Dermis blood vessel endothelial cell (primary cell): ENCODE data around the gene TSPO2. TPM values are rescaled to one million over a fixed set of nuclear protein-coding genes. Genes with fewer than 3 reads are reported as not detected.

ENCODE experiments used
- DNase-seq: peaks from one replicate; pipeline ENCODE4 v3.0.0; 2010
- total RNA-seq: library from RNA; depleted of rRNA; stranded (reverse); fragments of >200 nt; gene quantifications from 2 replicates; pipeline ENCODE4 v1.2.3, GENCODE V29; 2014

Gene TSPO2
- total RNA-seq, 1 donor from 2014 or later, result not detected

DNA sequence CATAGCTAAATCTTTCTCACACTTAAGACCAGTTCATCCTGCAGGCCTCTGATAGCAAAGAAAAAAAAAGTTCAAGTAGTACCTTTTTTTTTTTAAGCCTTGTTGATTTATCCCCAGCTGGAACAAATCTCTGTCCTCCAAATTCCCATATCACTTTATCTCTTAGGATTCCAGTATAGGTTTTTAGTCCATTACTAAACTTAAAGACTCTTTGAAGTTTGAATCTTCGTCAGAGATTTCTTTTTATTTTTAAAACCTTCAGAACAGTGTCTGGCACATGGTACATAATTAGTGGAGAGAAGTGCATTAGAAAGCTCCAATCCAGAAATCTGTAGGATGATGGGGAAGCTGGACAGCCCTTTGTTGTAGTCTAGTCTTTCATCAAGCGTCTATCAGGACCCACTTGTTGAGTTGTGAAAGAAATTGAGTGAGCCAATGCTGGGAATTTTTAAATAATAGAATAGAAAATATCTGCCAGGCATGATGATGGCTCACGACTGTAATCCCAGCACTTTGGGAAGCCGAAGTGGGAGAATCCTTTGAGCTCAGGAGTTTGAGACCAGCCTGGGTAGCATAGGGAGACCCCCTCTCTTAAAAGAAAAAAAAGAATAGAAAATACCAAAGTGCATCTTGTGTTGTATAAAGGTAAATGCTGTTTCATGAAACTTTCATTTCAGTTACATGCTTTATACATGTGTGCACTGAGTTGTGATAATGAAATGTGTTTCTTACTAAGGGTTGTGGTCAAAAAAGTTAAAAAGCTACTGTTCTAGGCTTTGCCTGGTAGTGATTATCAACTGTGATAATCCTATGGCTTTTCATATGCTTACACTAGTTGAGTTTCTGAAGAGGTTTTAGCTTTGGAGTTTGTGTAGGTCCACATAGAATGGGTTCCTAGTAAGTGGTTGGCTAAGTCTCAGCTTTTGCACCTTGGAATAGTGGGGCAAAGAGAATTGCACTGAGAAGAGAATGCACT lies 33.7 kb downstream of the TSPO2 start:
- DNase-seq, result no peak

DNA sequence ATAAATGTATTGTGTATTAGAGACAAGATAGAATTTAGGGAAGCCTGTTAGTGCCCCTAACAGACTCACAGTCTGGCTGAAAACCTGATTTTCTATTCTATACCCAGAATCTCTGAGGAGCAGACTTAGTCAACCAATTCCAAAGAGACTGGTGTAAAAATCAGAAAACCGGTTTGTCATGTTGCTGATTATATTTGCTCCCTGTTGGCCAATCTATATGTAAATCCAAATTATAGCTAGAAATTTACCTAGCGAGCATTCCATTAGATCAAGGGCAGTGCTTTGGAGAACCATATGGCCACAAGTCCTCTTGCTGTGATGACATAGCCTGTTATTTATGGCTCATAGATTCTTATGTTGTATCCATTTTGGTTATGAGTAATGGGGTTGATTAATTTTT lies 35.3 kb downstream of the TSPO2 start:
- DNase-seq, result no peak

DNA sequence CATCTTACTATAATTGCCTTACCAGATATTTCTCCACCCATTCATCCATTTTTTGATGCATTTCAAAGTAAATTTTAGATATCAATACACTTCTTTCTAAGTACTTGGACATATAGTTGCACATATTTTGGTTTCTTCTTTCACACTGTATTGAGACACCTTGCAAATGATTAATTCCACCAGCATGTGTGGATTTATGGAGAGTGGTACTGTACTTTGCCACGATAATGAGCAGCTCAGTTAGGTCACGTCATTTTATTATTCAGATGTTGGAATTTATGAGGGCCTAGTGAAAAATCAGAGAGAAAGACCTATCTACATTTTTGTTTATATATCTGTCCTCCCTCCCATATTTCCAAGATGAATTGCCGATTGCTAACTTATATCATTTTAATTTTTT lies 35.8 kb downstream of the TSPO2 start:
- DNase-seq, result no peak

- DNase-seq, result no peak
Observed at GRCh38 chr6:41079080-41079479, 36.8 kb downstream of the TSPO2 start.

DNA sequence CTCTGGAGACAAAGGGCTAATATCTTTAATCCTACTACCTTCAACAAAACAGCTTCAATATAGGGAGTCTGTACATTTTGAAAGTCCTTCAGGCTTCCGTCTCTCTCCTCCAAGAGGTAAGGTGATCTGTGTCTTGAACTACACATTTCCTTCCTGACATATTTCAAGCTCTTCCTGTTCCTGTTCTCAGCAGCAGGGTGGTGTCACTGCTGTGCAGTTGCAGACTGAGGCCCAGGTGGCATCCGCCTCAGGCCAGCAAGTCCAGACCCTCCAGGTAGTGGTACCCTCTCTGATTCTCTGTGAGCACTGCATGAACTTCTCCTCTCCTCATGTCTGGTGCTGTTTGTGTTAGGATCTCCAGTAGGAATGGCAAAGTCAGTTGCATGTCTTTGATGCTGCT lies 38.4 kb downstream of the TSPO2 start:
- peak; percentile 21 for DNase-seq

DNA sequence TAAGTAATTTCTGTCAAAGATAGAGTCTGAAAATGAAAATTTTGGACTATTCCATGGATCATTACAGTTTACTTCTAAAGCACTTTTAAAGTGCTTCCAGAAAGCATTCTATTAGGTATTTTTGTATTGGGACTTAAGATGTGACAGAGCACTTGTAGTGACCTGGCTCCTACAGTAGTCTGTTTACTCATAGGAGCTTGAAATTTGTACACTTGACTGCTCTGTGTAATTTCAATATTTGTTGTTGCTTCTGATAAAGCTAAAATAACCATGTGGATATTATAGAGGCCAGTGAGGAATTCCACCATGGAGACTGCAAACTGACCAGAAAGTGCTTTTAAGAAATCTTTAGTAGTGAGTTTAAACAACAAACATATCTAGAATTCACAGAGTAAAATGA lies 40.8 kb downstream of the TSPO2 start:
- no peak for DNase-seq

DNA sequence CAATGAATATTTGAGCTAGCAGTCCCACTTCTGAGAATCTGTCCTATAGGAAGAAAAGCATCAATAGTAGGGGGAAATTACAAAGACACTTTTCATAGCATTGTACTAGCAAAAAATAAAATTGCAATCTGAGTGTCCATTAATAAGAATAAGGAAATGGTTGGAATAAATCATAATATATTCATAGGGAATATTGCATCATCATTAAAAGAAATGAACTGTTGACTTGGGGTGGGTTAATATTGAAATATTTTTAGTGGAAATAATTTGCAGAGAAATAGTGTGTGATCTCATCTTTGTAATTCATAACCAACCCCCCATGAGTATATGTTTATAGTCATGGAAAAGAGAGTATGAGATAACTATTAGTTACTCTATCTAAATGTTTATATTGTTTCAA lies 42.9 kb downstream of the TSPO2 start:
- DNase-seq, result no peak

GRCh38 chr6:41088451-41088850 lies 46.2 kb downstream of the TSPO2 start:
- DNase-seq, result no peak

DNA sequence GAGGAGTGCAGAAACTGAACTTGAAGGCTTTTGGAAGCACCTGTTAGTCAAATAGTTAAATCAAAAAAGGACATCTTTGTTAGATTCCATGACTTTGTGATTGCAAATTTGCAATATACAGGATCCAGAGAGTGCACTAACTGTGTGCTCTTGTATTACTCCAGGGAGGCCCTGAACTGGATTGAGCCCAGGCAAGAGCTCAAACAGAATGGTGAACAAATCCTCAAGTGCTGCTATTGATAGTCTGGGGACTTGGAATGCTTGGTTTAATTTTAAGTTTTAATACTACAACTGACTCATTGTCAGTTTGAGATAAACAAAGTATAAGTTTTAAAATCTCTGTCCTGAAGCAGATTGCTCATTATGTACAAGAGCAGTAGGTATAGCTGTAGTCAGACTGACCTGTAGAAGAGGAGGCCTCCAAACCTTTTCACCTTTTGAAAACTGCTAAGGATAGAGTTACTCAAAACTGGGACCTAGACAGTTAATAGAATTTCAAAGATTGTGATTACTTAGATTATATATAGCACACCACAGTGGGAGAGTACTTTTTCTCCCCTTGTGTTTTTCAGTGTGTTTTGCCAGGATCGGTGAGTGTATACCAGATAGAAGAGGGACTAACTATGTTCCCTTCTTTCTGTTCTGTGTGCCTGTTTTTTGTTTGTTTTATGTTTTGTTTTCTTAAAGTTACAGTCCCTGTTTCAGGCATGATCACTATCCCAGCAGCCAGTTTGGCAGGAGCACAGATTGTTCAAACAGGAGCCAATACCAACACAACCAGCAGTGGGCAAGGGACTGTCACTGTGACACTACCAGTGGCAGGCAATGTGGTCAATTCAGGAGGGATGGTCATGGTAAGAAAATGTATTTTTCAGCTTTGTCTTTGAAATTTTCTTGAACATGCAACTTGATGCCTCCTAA lies 48.8 kb downstream of the TSPO2 start:
- no peak for DNase-seq

DNA sequence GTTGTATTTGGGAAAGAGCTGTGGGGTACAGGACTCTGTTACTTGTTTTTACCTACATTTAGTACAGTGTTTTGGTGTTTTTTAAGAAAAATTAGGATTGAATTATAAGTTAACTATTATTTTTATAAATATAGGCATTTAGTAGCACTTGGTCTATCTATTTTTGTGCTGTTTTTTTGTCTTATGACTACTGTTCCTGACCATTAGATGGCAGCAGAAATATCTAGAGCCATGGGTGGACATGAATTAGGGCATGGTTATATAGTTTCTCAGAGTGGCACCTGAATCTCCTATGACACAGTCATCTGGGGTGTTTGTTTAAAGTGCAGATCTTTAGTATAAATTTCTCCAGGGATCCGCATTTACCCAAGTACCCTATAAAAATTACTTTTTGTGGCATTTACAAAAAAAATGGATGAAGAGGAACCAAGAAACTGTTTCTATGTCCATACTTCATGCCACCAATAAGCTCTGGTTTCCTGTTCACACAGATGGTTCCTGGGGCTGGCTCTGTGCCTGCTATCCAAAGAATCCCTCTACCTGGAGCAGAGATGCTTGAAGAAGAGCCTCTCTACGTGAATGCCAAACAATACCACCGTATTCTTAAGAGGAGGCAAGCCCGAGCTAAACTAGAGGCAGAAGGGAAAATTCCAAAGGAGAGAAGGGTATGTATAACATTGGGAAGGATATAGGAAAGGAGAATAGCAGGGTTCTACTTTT lies 50.3 kb downstream of the TSPO2 start:
- peak; percentile 61 for DNase-seq

- no peak for DNase-seq
Observed at GRCh38 chr6:41093729-41094128, 51.5 kb downstream of the TSPO2 start.

Other genes starting within 250 kb of the TSPO2 start
- 0.14 and 0.17 TPM in 2 replicates for gene UNC5CL, start 3.2 kb upstream of the TSPO2 start, total RNA-seq
- gene APOBEC2, start 10.7 kb downstream of the TSPO2 start, total RNA-seq, result 0.19 TPM in 1 of 2 replicates, not detected in the other
- gene OARD1, start 29.9 kb downstream of the TSPO2 start, total RNA-seq, result 11.2 and 11.6 TPM in 2 replicates
- 16.2 and 22.6 TPM in 2 replicates for gene NFYA, start 30.5 kb downstream of the TSPO2 start, total RNA-seq
- gene TREML1, start 111.9 kb downstream of the TSPO2 start, total RNA-seq, result not detected in 2 replicates
- gene TREM2, start 120.6 kb downstream of the TSPO2 start, total RNA-seq, result not detected in 2 replicates
- gene TREML2, start 158.7 kb downstream of the TSPO2 start, total RNA-seq, result not detected in 2 replicates
- gene TREML4, start 185.9 kb downstream of the TSPO2 start, total RNA-seq, result not detected in 2 replicates
- not detected in 2 replicates for gene TREM1, start 244.2 kb downstream of the TSPO2 start, total RNA-seq